ENCODE data around the gene MGAT5B. TPM values are rescaled to one million over a fixed set of nuclear protein-coding genes. Genes with fewer than 3 reads are reported as not detected.

MGAT5B gene
- total and polyA plus RNA-seq, 2 experiments from 2014 or later, result 1.6 to 10.0 TPM

GRCh38 chr17:76870377-76870714 lies 2.1 kb downstream of the MGAT5B start (continued):
- TF ChIP-seq ZNF462 (CRISPR knock-in tag; IDR thresholded peaks at IDR 0.05) (no peak), EZH2phosphoT487 (IDR thresholded peaks at IDR 0.05; ENCODE audit: unreplicated experiment) (no peak), NANOG (IDR thresholded peaks at IDR 0.05; ENCODE audit: borderline replicate concordance) (no peak), STAT1 (IDR thresholded peaks at IDR 0.05; ENCODE audit: unreplicated experiment) (no peak)

DNA sequence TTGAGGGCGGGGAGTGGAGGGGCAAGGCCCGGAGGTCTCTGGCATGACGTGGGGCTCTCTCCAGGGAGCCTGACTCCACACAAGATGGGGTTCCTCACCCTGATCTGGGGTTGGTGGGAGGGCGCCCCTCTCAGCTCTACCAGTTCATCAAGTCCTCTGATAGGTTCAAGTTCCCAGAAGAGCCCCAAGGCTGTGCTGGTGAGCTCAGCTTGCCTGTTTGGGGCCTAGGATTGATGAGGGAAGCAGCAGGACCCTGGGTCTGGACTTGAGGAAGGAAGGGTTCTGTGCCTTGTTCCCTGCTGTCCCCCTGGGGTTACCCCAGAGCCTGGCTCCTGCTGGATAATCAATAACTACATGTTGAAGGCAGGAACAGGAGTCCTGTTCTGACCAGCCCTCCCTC lies 3.5 kb downstream of the MGAT5B start:
- TF ChIP-seq CREB1 (CRISPR knock-in tag; IDR thresholded peaks at IDR 0.05; ENCODE audit: low read depth) (no peak), EZH2phosphoT487 (IDR thresholded peaks at IDR 0.05; ENCODE audit: unreplicated experiment) (no peak), ZNF462 (CRISPR knock-in tag; IDR thresholded peaks at IDR 0.05) (no peak)
- H3K36me3 Mint-ChIP-seq (ENCODE audit: low read depth), result peaks cover 15% of the 10 kb centered on the region
- peaks cover 12% of the 10 kb centered on the region for H3K4me1 Mint-ChIP-seq
- Histone ChIP-seq H3K36me3 (ENCODE audit: insufficient read depth) (no peaks in the 10 kb centered on the region; the same call in 1 of the 2 replicates), H3K27ac (ENCODE audit: low read depth) (no peak overlapping the region), H3F3A (replicated peaks; ENCODE audit: low read depth) (no peaks in the 10 kb centered on the region), H3K4me3 (no peak overlapping the region), H3K27me3 (ENCODE audit: insufficient read depth) (peaks cover 28% of the 10 kb centered on the region), H3K4me1 (ENCODE audit: insufficient read depth) (peaks cover 12% of the 10 kb centered on the region; the same call in 1 of the 2 replicates), H3K79me2 (replicated peaks; ENCODE audit: insufficient read depth) (no peaks in the 10 kb centered on the region), H3K4me2 (no peak overlapping the region), H3K9me2 (ENCODE audit: insufficient read depth) (no peaks in the 10 kb centered on the region), H2AFZ (no peak overlapping the region), H4K20me1 (replicated peaks; ENCODE audit: insufficient read depth) (0 out of 2 replicates have a peak, but pooled peaks cover 7% of the 10 kb centered on the region)
- ATAC-seq (no peak), DNase-seq (ENCODE audit: low spot score) (no peak)
- peaks cover 3% of the 10 kb centered on the region; the same call in 1 of the 3 replicates for H3K9me3 Mint-ChIP-seq
- no peak overlapping the region for H3K4me3 Mint-ChIP-seq
- H3K27me3 Mint-ChIP-seq (ENCODE audit: insufficient read depth, low read depth, poor library complexity), result peaks cover 18% of the 10 kb centered on the region
- no peak overlapping the region for H3K27ac Mint-ChIP-seq
